OCI-LY3 (cell line): Measurements from ENCODE around the gene KCNIP4.

Experiments used
- H2AFZ ChIP-seq: fragments of 200-600, 300-600 bp; shearing (Covaris generic); 2 replicates; pipeline ENCODE4 v1.6.0; 2014; ENCODE audit warnings: antibody characterized with exemption, low read depth, low read length
- H3K27ac ChIP-seq: fragments of 200-600, 300-600 bp; sonication (generic); 2 replicates; pipeline ENCODE4 v1.5.1; 2014; ENCODE audit warnings: mild to moderate bottlenecking, low read length, moderate library complexity, mixed read lengths
- H3K27me3 ChIP-seq: fragments of 200-600, 300-600 bp; sonication (generic); 2 replicates; pipeline ENCODE4 v1.6.1; 2014; ENCODE audit warnings: low read depth, low read length, mixed read lengths
- H3K36me3 ChIP-seq: fragments of 200-600, 300-600 bp; sonication (generic); replicated peaks from 2 replicates; pipeline ENCODE3; 2014; ENCODE audit warnings: low read depth, low read length, mixed read lengths
- H3K4me1 ChIP-seq: fragments of 300-600, 200-600 bp; sonication (generic); 2 replicates; pipeline ENCODE4 v1.6.1; 2014; ENCODE audit warnings: low read length, mixed read lengths
- H3K4me2 ChIP-seq: fragments of 200-600, 300-600 bp; sonication (generic); 2 replicates; pipeline ENCODE4 v1.6.1; 2014; ENCODE audit warnings: low read length, mixed read lengths
- H3K4me3 ChIP-seq: fragments of 300-600, 200-600 bp; sonication (generic); 2 replicates; pipeline ENCODE4 v1.5.1; 2014; ENCODE audit warnings: antibody characterized with exemption, mild to moderate bottlenecking, low read length, moderate library complexity
- H3K79me2 ChIP-seq: fragments of 300-600, 200-600 bp; shearing (Covaris generic); 2 replicates; pipeline ENCODE4 v1.6.1; 2014; ENCODE audit warnings: mild to moderate bottlenecking, low read length, mixed read lengths
- H3K9ac ChIP-seq: fragments of 300-600, 200-600 bp; shearing (Covaris generic); 2 replicates; pipeline ENCODE4 v1.6.0; 2014; ENCODE audit warnings: mild to moderate bottlenecking, low read length, moderate library complexity
- H3K9me3 ChIP-seq: fragments of 200-600, 300-600 bp; shearing (Covaris generic); 2 replicates; pipeline ENCODE4 v1.6.1; 2014; ENCODE audit warnings: low read length, mixed read lengths; ENCODE audit not compliant: insufficient read depth
- H4K20me1 ChIP-seq: fragments of 200-600, 300-600 bp; sonication (generic); 2 replicates; pipeline ENCODE4 v1.6.1; 2016; ENCODE audit warnings: low read length, mixed read lengths; ENCODE audit not compliant: insufficient read depth
- CTCF ChIP-seq: fragments of 200-600, 300-600 bp; sonication (generic); IDR thresholded peaks from 2 replicates; pipeline ENCODE4 v1.5.1; 2014; ENCODE audit warnings: antibody characterized with exemption, low read length, low read depth
- EZH2phosphoT487 ChIP-seq: fragments of 200-600 bp; shearing (Covaris generic); IDR thresholded peaks from 2 replicates; pipeline ENCODE4 v1.6.1; 2018; ENCODE audit warnings: antibody characterized with exemption, mixed run types, low read depth

KCNIP4 gene

GRCh38 chr4:21592970-21593670, 355.5 kb downstream of the KCNIP4 start:
- no peaks in the 10 kb centered on the region for H3K27me3 ChIP-seq
- no peaks in the 10 kb centered on the region for H3K4me1 ChIP-seq
- no peak overlapping the region for H3K9ac ChIP-seq
- H3K4me2 ChIP-seq: no peak overlapping the region
- no peak overlapping the region for H3K4me3 ChIP-seq
- H4K20me1 ChIP-seq: no peaks in the 10 kb centered on the region
- no peaks in the 10 kb centered on the region for H3K79me2 ChIP-seq
- H3K9me3 ChIP-seq: no peaks in the 10 kb centered on the region
- TF ChIP-seq CTCF (no peak), EZH2phosphoT487 (no peak)
- no peak overlapping the region for H3K27ac ChIP-seq
- no peak overlapping the region for H2AFZ ChIP-seq
- H3K36me3 ChIP-seq: no peaks in the 10 kb centered on the region

- Histone ChIP-seq H3K27ac (no peak overlapping the region), H4K20me1 (no peaks in the 10 kb centered on the region), H3K4me1 (no peaks in the 10 kb centered on the region), H3K4me2 (no peak overlapping the region), H3K79me2 (no peaks in the 10 kb centered on the region), H2AFZ (no peak overlapping the region), H3K4me3 (no peak overlapping the region), H3K36me3 (no peaks in the 10 kb centered on the region), H3K9ac (no peak overlapping the region), H3K27me3 (no peaks in the 10 kb centered on the region), H3K9me3 (no peaks in the 10 kb centered on the region)
- no peak for TF ChIP-seq EZH2phosphoT487
- no peak for TF ChIP-seq CTCF
Measured at GRCh38 chr4:21577056-21577455, 371.5 kb downstream of the KCNIP4 start.

GRCh38 chr4:21571100-21571499, 377.5 kb downstream of the KCNIP4 start:
- no peak overlapping the region for H3K4me2 ChIP-seq
- TF ChIP-seq CTCF: no peak
- H3K9ac ChIP-seq: no peak overlapping the region
- no peaks in the 10 kb centered on the region for H3K36me3 ChIP-seq
- H3K79me2 ChIP-seq: no peaks in the 10 kb centered on the region
- H2AFZ ChIP-seq: no peak overlapping the region
- H3K4me3 ChIP-seq: no peak overlapping the region
- H3K27ac ChIP-seq: no peak overlapping the region
- no peaks in the 10 kb centered on the region for H3K9me3 ChIP-seq
- no peaks in the 10 kb centered on the region for H3K4me1 ChIP-seq
- H4K20me1 ChIP-seq: no peaks in the 10 kb centered on the region
- H3K27me3 ChIP-seq: no peaks in the 10 kb centered on the region

GRCh38 chr4:21569638-21570037, 378.9 kb downstream of the KCNIP4 start:
- Histone ChIP-seq H3K9me3 (no peaks in the 10 kb centered on the region), H3K27me3 (no peaks in the 10 kb centered on the region), H2AFZ (no peak overlapping the region), H3K4me3 (no peak overlapping the region), H3K4me2 (no peak overlapping the region), H3K9ac (no peak overlapping the region), H3K27ac (no peak overlapping the region), H4K20me1 (no peaks in the 10 kb centered on the region), H3K79me2 (no peaks in the 10 kb centered on the region), H3K36me3 (no peaks in the 10 kb centered on the region), H3K4me1 (no peaks in the 10 kb centered on the region)
- TF ChIP-seq EZH2phosphoT487 (no peak), CTCF (no peak)
